A549 (cell line): Measurements from ENCODE around the gene TBC1D10A. TPM values are rescaled to one million over a fixed set of nuclear protein-coding genes. Genes with fewer than 3 reads are reported as not detected.

Experiments
- ATAC-seq, 2 experiments: fragments of 200-7000 bp in 1 of 2; fragments of >200 bp in 1 of 2; cut with Nextera tagmentation in 1 of 2; cut with Tn5 transposase in 1 of 2; 3 replicates each; pipeline versions ENCODE4 v1.8.0 to v1.9.1; 2018 to 2020; ENCODE audit warnings: mild to moderate bottlenecking in 1 of 2, moderate library complexity in 1 of 2
- CTCF ChIA-PET: fragments of 300-600 bp; sonication (Branson Sonifier 250); formaldehyde crosslinking; extraction: SDS; loops from one replicate; lab custom pipeline; 2021; ENCODE audit warnings: antibody characterized with exemption, inconsistent platforms; lab: Yijun Ruan, JAX
- POLR2A ChIA-PET: fragments of 350-600 bp; formaldehyde crosslinking; extraction: SDS; loops from one replicate; lab custom pipeline; 2021; ENCODE audit warnings: antibody characterized with exemption, inconsistent platforms; lab: Yijun Ruan, JAX
- DNase-seq, 2 experiments: peaks; one replicate each; pipeline versions ENCODE4 v3.0.0 to v3.0.0-alpha.2; 2011 to 2016; ENCODE audit warnings: low read depth in 1 of 2, low spot score in 1 of 2
- FAIRE-seq: peaks from 2 replicates; lab custom pipeline; 2011; peaks lifted over from hg19 to GRCh38; lab: Jason Lieb, UNC
- H3K27ac ChIP-seq, 2 experiments: fragments of >200 bp; sonication (Bioruptor Twin); formaldehyde crosslinking; 3 replicates each; pipeline ENCODE4 v1.5.1; 2016 to 2017
- H3K4me1 ChIP-seq: fragments of >200 bp; sonication (Bioruptor Twin); formaldehyde crosslinking; 3 replicates; pipeline ENCODE4 v1.6.1; 2016
- H3K4me2 ChIP-seq: fragments of >200 bp; sonication (Bioruptor Twin); formaldehyde crosslinking; 3 replicates; pipeline ENCODE4 v1.6.1; 2016
- H3K4me3 ChIP-seq: fragments of >200 bp; sonication (Bioruptor Twin); formaldehyde crosslinking; 3 replicates; pipeline ENCODE4 v1.5.1; 2016
- H3K9me3 ChIP-seq: fragments of >200 bp; sonication (Bioruptor Twin); formaldehyde crosslinking; 3 replicates; pipeline ENCODE4 v1.6.1; 2016
- CBX2 ChIP-seq: fragments of 200-600 bp; sonication (generic); IDR thresholded peaks from 2 replicates; pipeline ENCODE4 v1.6.1; 2016; ENCODE audit warnings: low read depth, mild to moderate bottlenecking, borderline replicate concordance
- EHF ChIP-seq: fragments of 250-450 bp; sonication (Bioruptor Pico); IDR thresholded peaks from 2 replicates; pipeline ENCODE4 v1.5.0; 2020; ENCODE audit warnings: mild to moderate bottlenecking
- GATA3 ChIP-seq: IDR thresholded peaks from 2 replicates; pipeline ENCODE4 v1.6.1; 2012; ENCODE audit warnings: borderline replicate concordance
- HEYL ChIP-seq: fragments of 250-450 bp; sonication (Bioruptor Pico); IDR thresholded peaks from 2 replicates; pipeline ENCODE4 v1.8.0; 2021; ENCODE audit warnings: mild to moderate bottlenecking, moderate library complexity
- HOXB13 ChIP-seq: fragments of 250-450 bp; sonication (Bioruptor Pico); IDR thresholded peaks from 2 replicates; pipeline ENCODE4 v1.5.0; 2020; ENCODE audit warnings: low read depth, mild to moderate bottlenecking, moderate library complexity
- HOXB5 ChIP-seq: fragments of 250-450 bp; sonication (Bioruptor Pico); IDR thresholded peaks from 2 replicates; pipeline ENCODE4 v1.5.0; 2020; ENCODE audit warnings: mild to moderate bottlenecking, moderate library complexity
- JUN ChIP-seq, 2 experiments: fragments of >200 bp; sonication (Bioruptor Twin); formaldehyde crosslinking; IDR thresholded peaks; 2 replicates in 1 of 2; 3 replicates in 1 of 2; pipeline ENCODE4 v1.6.1; 2016 to 2017
- NPAS2 ChIP-seq: fragments of 250-450 bp; sonication (Bioruptor Pico); IDR thresholded peaks from 2 replicates; pipeline ENCODE4 v1.8.0; 2022; ENCODE audit warnings: mild to moderate bottlenecking, moderate library complexity, borderline replicate concordance
- PHF8 ChIP-seq: fragments of 200-600 bp; sonication (generic); IDR thresholded peaks from 2 replicates; pipeline ENCODE4 v1.6.1; 2016; ENCODE audit warnings: low read depth, mild to moderate bottlenecking, antibody characterized with exemption, moderate library complexity, borderline replicate concordance
- POLR2A ChIP-seq: IDR thresholded peaks from 2 replicates; pipeline ENCODE4 v1.6.1; 2012; ENCODE audit warnings: mild to moderate bottlenecking, low read length
- WGBS: methylation state at CpG from one replicate; pipeline ENCODE4 v1.1.6; 2017; ENCODE audit errors: missing lambda C conversion rate; 5-methylcytosine and 5-hydroxymethylcytosine counted together
- polyA plus RNA-seq, 4 experiments: library from polyadenylated mRNA; depleted of rRNA in 3 of 4; stranded (reverse); fragments of >200 nt; fragmentation: RNase III in 1 of 4; extraction: RNeasy Plus Mini Kit Qiagen cat#74134 plus additional on column Dnase treatment in 1 of 4; gene quantifications; 2 replicates in 3 of 4; 3 replicates in 1 of 4; pipeline ENCODE4 v1.2.3, GENCODE V29; 2011 to 2017
- TF ChIP-seq, protein P1 (sequence below): IDR thresholded peaks from 2 replicates; pipeline ENCODE4 v1.6.1; 2012; ENCODE audit warnings: low read depth, borderline replicate concordance
- TF ChIP-seq, protein P2 (sequence below): IDR thresholded peaks from 2 replicates; pipeline ENCODE4 v1.6.1; 2012
- TF ChIP-seq, protein P3 (sequence below): fragments of 200-600 bp; sonication (generic); IDR thresholded peaks from 2 replicates; pipeline ENCODE4 v1.6.1; 2016; ENCODE audit warnings: antibody characterized with exemption, mild to moderate bottlenecking, moderate library complexity
- TF ChIP-seq, protein P4 (sequence below): fragments of >200 bp; sonication (Bioruptor Twin); formaldehyde crosslinking; IDR thresholded peaks from 3 replicates; pipeline ENCODE4 v1.6.1; 2016

Gene TBC1D10A
- polyA plus RNA-seq, 2 of the 4 experiments (the other 2 are of a cell fraction), result 5.8 to 6.8 TPM

DNA sequence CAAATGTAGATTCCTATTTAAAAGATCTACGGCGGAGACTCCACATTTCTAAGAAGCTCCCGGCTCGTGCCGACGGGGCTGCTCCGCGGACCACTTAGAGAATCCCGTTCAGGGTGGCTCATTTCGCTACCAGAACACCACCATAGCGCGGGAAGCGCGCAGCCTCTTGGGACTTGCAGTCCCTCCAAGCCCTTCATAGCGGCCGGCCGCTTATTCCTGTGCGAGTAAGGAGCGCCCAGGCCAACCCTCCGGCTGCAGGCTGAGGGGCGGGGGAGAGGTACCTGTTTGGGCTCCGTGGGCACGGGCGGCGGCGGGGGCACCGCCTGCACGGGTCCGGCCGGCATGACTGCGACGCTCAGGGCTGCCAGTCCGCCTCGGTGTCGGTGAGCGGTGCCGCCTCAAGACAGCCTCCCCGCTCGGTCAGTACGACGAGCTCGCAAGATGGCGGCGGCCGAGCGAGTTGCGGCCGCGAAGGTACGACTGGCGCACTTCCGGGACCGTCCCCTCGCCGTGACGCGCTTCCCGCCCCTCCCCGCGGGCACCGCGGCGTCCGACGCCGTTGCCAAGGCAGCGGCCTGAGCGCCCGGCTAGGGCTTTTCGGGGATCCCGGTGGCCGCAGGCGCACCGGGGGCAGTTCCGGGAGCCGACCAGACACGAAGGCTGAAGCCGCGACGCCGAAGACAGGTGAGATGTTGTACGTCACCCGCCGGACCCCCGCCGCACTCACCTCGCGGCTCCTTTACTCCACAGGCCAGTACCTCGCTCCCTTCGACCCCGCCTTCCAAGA lies 29.9 kb upstream of the TBC1D10A start, which contains the start of the genes CCDC157 and SF3A1:
TSS of gene CCDC157 (plus strand) at position 559 of the 787 bp plus-strand sequence. CDS start 8,994 bp downstream, outside the sequence.
TSS of gene SF3A1 (minus strand) at position 446 of the 787 bp plus-strand sequence. CDS start at position 344, 102 bp downstream.
- H3K4me3 ChIP-seq, result peak within 1 kb of the TSS; percentile 93
- FAIRE-seq (no peak), ATAC-seq (peak; percentile 94 to 97), DNase-seq (peak; percentile 67 to 85)
- TF ChIP-seq, protein P1, sequence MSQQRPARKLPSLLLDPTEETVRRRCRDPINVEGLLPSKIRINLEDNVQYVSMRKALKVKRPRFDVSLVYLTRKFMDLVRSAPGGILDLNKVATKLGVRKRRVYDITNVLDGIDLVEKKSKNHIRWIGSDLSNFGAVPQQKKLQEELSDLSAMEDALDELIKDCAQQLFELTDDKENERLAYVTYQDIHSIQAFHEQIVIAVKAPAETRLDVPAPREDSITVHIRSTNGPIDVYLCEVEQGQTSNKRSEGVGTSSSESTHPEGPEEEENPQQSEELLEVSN, result peak; percentile 37; the same call in 1 of the 2 replicates
- TF ChIP-seq POLR2A (peak; percentile 87), HOXB5 (CRISPR knock-in tag) (no peak), PHF8 (peak; percentile 66; the same call in 1 of the 2 replicates), EHF (CRISPR knock-in tag) (no peak), JUN (IDR thresholded peaks at IDR 0.05) (peak; percentile 63 to 87; a peak in 3 of 5 replicates)
- TF ChIP-seq, protein P2, sequence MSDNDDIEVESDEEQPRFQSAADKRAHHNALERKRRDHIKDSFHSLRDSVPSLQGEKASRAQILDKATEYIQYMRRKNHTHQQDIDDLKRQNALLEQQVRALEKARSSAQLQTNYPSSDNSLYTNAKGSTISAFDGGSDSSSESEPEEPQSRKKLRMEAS, result peak; percentile 39
- TF ChIP-seq, protein P3, sequence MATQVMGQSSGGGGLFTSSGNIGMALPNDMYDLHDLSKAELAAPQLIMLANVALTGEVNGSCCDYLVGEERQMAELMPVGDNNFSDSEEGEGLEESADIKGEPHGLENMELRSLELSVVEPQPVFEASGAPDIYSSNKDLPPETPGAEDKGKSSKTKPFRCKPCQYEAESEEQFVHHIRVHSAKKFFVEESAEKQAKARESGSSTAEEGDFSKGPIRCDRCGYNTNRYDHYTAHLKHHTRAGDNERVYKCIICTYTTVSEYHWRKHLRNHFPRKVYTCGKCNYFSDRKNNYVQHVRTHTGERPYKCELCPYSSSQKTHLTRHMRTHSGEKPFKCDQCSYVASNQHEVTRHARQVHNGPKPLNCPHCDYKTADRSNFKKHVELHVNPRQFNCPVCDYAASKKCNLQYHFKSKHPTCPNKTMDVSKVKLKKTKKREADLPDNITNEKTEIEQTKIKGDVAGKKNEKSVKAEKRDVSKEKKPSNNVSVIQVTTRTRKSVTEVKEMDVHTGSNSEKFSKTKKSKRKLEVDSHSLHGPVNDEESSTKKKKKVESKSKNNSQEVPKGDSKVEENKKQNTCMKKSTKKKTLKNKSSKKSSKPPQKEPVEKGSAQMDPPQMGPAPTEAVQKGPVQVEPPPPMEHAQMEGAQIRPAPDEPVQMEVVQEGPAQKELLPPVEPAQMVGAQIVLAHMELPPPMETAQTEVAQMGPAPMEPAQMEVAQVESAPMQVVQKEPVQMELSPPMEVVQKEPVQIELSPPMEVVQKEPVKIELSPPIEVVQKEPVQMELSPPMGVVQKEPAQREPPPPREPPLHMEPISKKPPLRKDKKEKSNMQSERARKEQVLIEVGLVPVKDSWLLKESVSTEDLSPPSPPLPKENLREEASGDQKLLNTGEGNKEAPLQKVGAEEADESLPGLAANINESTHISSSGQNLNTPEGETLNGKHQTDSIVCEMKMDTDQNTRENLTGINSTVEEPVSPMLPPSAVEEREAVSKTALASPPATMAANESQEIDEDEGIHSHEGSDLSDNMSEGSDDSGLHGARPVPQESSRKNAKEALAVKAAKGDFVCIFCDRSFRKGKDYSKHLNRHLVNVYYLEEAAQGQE, result peak; percentile 40; the same call in 1 of the 2 replicates
- TF ChIP-seq, protein P4, sequence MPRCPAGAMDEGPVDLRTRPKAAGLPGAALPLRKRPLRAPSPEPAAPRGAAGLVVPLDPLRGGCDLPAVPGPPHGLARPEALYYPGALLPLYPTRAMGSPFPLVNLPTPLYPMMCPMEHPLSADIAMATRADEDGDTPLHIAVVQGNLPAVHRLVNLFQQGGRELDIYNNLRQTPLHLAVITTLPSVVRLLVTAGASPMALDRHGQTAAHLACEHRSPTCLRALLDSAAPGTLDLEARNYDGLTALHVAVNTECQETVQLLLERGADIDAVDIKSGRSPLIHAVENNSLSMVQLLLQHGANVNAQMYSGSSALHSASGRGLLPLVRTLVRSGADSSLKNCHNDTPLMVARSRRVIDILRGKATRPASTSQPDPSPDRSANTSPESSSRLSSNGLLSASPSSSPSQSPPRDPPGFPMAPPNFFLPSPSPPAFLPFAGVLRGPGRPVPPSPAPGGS, result 0 out of 3 replicates have a peak, but pooled peaks have one; percentile 46
- peaks cover 18% of the 10 kb centered on the region; the same call in 1 of the 3 replicates for H3K4me1 ChIP-seq
- POLR2A ChIA-PET, result interaction anchor here (0.6 to 2.6 kb wide), 7 partner anchors 12 to 67 kb away, joined by 3 to 13 read pairs (median 3); partner anchors contain the start of genes CASTOR1 and TBC1D10A
- H3K9me3 ChIP-seq, result no peaks in the 10 kb centered on the region
- peak within 1 kb of the TSS; percentile 95 to 99 for H3K27ac ChIP-seq
- under 1% methylated on average over 23 of the region's 91 CpGs for WGBS
- CTCF ChIA-PET, result interaction anchor here (0.6 to 2.9 kb wide), 8 partner anchors 11 to 94 kb away, joined by 3 to 8 read pairs (median 4); no protein-coding TSS in a partner anchor
- peak within 1 kb of the TSS; percentile 96 for H3K4me2 ChIP-seq

DNA sequence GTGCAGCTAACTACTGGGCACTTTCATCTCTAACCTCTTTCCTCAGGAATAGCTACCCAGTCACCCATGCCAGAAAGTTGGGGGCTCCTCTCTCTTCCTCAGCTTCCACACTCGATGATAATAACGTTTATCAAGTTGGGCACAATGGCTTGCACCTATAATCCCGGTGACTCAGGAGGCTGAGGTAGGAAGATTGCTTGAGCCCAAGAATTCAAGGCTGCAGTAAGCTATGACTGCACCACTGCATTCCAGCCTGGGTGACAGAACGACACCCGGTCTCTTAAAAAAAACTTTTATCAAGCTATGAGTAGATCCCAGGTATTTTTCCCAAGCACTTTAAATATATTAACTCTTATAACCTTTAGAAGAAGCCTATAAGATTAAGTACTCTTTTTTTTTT lies 27.9 kb upstream of the TBC1D10A start:
- ChIA-PET CTCF (interaction anchor here (1.2 to 1.5 kb wide), 3 partner anchors 10 to 67 kb away, joined by 4 to 6 read pairs (median 4); no protein-coding TSS in a partner anchor), POLR2A (no interaction called here)
- no peaks in the 10 kb centered on the region for H3K9me3 ChIP-seq
- peaks cover 18% of the 10 kb centered on the region; the same call in 1 of the 3 replicates for H3K4me1 ChIP-seq
- ATAC-seq, result no peak
- no peak overlapping the region for H3K27ac ChIP-seq
- peak overlapping the region; percentile 96 for H3K4me2 ChIP-seq
- 71% methylated on average over 5 of the region's 5 CpGs for WGBS
- no peak overlapping the region for H3K4me3 ChIP-seq
- DNase-seq, result no peak
- FAIRE-seq, result no peak
- TF ChIP-seq HEYL (CRISPR knock-in tag) (no peak), NPAS2 (CRISPR knock-in tag) (no peak), CBX2 (no peak), PHF8 (no peak), HOXB13 (CRISPR knock-in tag) (no peak), GATA3 (no peak)
- TF ChIP-seq, protein P1, result no peak
- TF ChIP-seq, all 56 proteins: peak for 0
